GM10266 (cell line): ENCODE data around the gene RPL31.

Experiments used
- DNase-seq: peaks from one replicate; pipeline ENCODE4 v3.0.0; 2012; ENCODE audit errors: extremely low spot score
- CTCF ChIP-seq: IDR thresholded peaks from 2 replicates; pipeline ENCODE4 v1.5.1; 2012; ENCODE audit warnings: mild to moderate bottlenecking, low read depth; ENCODE audit not compliant: control insufficient read depth, insufficient read depth; ENCODE audit errors: missing control alignments

The RPL31 gene

DNA sequence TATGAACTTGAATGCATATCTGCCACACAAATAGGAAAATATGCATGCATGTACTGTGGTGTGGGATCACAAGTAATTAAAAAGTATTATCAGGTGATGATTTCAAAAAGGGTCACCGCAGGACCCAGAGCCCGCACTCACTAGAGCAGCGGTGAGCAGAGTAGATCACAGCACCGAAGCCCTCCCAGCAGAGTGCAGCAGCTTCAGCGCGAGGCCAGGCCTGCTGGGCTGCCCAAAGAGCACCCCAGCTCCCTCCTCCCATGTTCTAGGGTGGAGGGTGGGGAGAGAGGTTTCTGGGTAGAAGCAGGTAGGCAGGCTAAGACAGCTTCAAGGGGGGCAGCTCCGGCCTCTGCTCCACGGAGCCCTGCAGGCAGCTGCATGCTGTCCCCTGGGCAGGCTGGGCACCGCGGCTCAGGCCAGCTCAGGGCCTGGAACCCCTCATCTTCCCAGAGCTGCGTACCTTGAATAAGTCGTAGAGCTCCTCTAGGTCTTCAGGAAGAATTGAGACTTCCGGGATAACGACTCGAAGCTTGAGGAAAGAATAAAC lies 24.9 kb downstream of the RPL31 start:
- DNase-seq = no peak
- TF ChIP-seq CTCF = no peak

- no peak for DNase-seq
- TF ChIP-seq CTCF = no peak
These were observed 25.8 kb downstream of the RPL31 start for GRCh38 chr2:101027852-101028251.

GRCh38 chr2:101030866-101031554 lies 28.9 kb downstream of the RPL31 start:
- no peak for TF ChIP-seq CTCF
- no peak for DNase-seq

- TF ChIP-seq CTCF = no peak
- no peak for DNase-seq
These were observed 30.1 kb downstream of the RPL31 start for GRCh38 chr2:101032084-101032776.

DNA sequence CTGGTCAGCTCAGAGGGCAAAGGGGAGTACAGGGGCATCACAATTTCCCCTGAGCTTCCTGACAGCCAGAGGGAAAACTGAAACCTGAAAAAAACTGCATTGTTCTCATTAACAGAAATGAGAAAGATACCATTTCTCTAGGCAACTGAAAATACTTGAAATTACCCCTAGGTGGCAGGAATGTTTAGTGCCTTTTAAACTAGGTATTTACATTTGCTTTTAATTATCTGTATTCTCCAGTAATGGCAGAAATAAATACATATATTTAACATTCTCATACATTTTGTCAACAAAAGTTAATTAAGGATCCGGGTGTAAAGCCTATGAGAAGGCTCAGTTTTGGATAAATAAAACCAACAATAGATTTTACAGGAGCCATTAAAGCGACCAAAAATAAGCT lies 34.5 kb downstream of the RPL31 start:
- peak; percentile 35 for DNase-seq

DNA sequence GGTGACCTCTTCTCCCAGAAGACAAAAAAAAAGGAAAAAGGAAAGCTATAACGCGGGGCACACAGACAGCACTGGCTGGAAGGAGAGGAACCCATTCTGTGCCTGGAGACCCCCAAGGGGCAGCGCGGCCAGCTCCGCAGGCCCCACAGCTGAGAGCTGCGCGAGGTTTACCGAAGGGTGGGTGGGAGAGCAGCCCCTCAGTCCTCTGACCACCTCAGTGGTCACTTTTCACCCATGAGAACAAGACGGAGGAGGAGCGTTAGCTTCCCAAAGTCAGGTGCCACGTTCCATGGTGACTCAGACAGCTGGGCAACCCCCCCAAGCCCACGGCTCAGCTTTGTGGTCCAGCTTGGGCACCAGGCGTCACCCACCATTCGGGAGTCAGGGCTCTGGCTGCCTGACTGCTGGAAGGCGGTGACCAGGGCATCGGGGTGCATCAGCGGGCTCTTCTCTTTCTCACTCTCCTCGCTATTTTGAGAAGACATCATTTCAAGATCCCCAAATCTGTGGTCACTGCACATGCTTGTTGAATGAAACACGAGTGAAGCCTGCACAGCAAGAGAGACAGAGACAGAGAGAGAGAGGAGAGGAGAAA lies 35.2 kb downstream of the RPL31 start:
- DNase-seq = no peak
- no peak for TF ChIP-seq CTCF

More for the DNA sequence above, 34.5 kb downstream of the RPL31 start:
- peak; percentile 44 for TF ChIP-seq CTCF
